HEK293T (cell line): ENCODE results near the gene SENP8.

Experiments
- FOXK2 ChIP-seq: fragments of 450-650 bp; IDR thresholded peaks from 2 replicates; pipeline ENCODE4 v1.6.1; 2016; ENCODE audit warnings: mild to moderate bottlenecking
- HDGF ChIP-seq: fragments of 450-650 bp; IDR thresholded peaks from 2 replicates; pipeline ENCODE4 v1.6.1; 2017; ENCODE audit warnings: antibody characterized with exemption, borderline replicate concordance
- SP1 ChIP-seq: fragments of 450-650 bp; IDR thresholded peaks from 2 replicates; pipeline ENCODE4 v1.6.1; 2017
- TARDBP ChIP-seq: fragments of 450-650 bp; IDR thresholded peaks from 2 replicates; pipeline ENCODE4 v1.6.1; 2016

GRCh38 chr15:72172796-72173195 lies 54.6 kb downstream of the SENP8 start:
- TF ChIP-seq FOXK2 (no peak), TARDBP (no peak), HDGF (no peak), SP1 (no peak)
